Loucy (cell line): ENCODE data around the gene CAMK2N2.

Source experiments
- EZH2phosphoT487 ChIP-seq: fragments of 200-600 bp; IDR thresholded peaks from 2 replicates; pipeline ENCODE4 v1.6.1; 2018; ENCODE audit warnings: antibody characterized with exemption, mild to moderate bottlenecking, moderate library complexity, borderline replicate concordance
- TF ChIP-seq, protein P1 (sequence below): fragments of 200-600 bp; sonication (generic); conservative IDR thresholded peaks from 2 replicates; pipeline ENCODE4 v1.5.1; 2014; ENCODE audit warnings: mild to moderate bottlenecking, antibody characterized with exemption, low read length

DNA sequence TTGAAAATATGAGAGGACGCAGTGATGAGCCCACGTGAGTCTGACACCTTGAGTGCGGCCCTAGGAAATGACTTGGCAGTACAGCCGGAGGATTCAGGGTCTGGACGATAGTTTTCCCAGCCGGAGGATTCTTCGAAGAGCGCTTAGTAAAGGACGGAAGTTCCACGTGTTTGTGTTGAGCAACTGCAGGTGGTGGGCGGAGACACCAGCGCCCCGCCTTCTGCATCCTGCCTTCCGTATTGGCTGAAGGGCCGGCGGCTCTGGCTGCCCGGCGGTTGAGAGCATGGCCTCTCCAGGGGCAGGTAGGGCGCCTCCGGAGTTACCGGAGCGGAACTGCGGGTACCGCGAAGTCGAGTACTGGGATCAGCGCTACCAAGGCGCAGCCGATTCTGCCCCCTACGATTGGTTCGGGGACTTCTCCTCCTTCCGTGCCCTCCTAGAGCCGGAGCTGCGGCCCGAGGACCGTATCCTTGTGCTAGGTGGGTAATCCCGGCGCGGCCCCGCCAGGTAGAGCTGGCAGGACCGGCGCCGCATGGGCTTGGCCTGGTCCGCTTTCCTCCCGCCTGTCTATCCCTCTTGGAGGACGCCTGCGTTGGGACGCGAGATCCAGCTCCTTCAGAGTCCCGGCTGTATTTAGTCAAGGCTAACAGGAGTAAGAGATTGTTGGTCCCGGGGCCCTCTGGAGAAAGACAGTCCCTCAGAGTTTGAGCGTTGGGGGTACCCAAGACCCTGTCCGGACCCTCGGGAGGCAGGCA, 11.8 kb downstream of the CAMK2N2 start, which contains the start of gene EEF1AKMT4:
- TF ChIP-seq, protein P1, sequence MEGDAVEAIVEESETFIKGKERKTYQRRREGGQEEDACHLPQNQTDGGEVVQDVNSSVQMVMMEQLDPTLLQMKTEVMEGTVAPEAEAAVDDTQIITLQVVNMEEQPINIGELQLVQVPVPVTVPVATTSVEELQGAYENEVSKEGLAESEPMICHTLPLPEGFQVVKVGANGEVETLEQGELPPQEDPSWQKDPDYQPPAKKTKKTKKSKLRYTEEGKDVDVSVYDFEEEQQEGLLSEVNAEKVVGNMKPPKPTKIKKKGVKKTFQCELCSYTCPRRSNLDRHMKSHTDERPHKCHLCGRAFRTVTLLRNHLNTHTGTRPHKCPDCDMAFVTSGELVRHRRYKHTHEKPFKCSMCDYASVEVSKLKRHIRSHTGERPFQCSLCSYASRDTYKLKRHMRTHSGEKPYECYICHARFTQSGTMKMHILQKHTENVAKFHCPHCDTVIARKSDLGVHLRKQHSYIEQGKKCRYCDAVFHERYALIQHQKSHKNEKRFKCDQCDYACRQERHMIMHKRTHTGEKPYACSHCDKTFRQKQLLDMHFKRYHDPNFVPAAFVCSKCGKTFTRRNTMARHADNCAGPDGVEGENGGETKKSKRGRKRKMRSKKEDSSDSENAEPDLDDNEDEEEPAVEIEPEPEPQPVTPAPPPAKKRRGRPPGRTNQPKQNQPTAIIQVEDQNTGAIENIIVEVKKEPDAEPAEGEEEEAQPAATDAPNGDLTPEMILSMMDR: peak; percentile 54
- no peak for TF ChIP-seq EZH2phosphoT487
